Activated T-helper 9 cell treated with anti-CD3 and anti-CD28 coated beads, Interleukin-2, amount 50 U/mL, for 16 hours (primary cell): ENCODE measurements around the gene TEX2.

Source experiments
- DNase-seq: peaks from one replicate; pipeline ENCODE4 v3.0.0-alpha.2; 2020; ENCODE audit warnings: low read depth

TEX2 gene

GRCh38 chr17:64269687-64270649, 6.9 kb upstream of the TEX2 start:
- no peak for DNase-seq

- DNase-seq: no peak
Observed at GRCh38 chr17:64264891-64265290, 1.8 kb upstream of the TEX2 start.

- DNase-seq: peak; percentile 50
Observed at GRCh38 chr17:64262198-64262999, 661 bp downstream of the TEX2 start.

- DNase-seq: no peak
Observed at GRCh38 chr17:64261417-64262145, 1.5 kb downstream of the TEX2 start.

GRCh38 chr17:64260886-64261285, 2.2 kb downstream of the TEX2 start:
- no peak for DNase-seq

GRCh38 chr17:64259922-64260321, 3.1 kb downstream of the TEX2 start:
- DNase-seq: no peak

GRCh38 chr17:64259426-64259825, 3.6 kb downstream of the TEX2 start:
- no peak for DNase-seq

- no peak for DNase-seq
Observed at GRCh38 chr17:64256913-64257807, 5.9 kb downstream of the TEX2 start.

GRCh38 chr17:64255764-64256163, 7.3 kb downstream of the TEX2 start:
- DNase-seq: no peak

- DNase-seq: no peak
Observed at GRCh38 chr17:64254755-64255154, 8.3 kb downstream of the TEX2 start.

GRCh38 chr17:64253470-64253869, 9.6 kb downstream of the TEX2 start:
- DNase-seq: no peak

- no peak for DNase-seq
Observed at GRCh38 chr17:64252831-64253230, 10.2 kb downstream of the TEX2 start.

GRCh38 chr17:64250233-64250835, 12.7 kb downstream of the TEX2 start:
- no peak for DNase-seq

GRCh38 chr17:64247836-64248235, 15.2 kb downstream of the TEX2 start:
- no peak for DNase-seq

- DNase-seq: no peak
Observed at GRCh38 chr17:64245218-64246145, 17.6 kb downstream of the TEX2 start.

- DNase-seq: no peak
Observed at GRCh38 chr17:64244165-64244564, 18.9 kb downstream of the TEX2 start.

GRCh38 chr17:64243340-64243739, 19.7 kb downstream of the TEX2 start:
- DNase-seq: no peak

GRCh38 chr17:64242633-64243032, 20.4 kb downstream of the TEX2 start:
- no peak for DNase-seq

GRCh38 chr17:64240741-64241347, 22.2 kb downstream of the TEX2 start:
- no peak for DNase-seq
